HT1080 (cell line): Measurements from ENCODE around the gene COL4A2. TPM values are rescaled to one million over a fixed set of nuclear protein-coding genes. Genes with fewer than 3 reads are reported as not detected.

ENCODE experiments used
- DNase-seq: peaks from one replicate; pipeline ENCODE4 v3.0.0-alpha.2; 2015; ENCODE audit warnings: low read depth
- total RNA-seq: library from RNA; depleted of rRNA; stranded (reverse); fragments of >200 nt; shearing (Covaris generic); gene quantifications from 2 replicates; pipeline ENCODE4 v1.2.3, GENCODE V29; 2014

COL4A2 gene
- total RNA-seq, 1 experiment from 2014 or later = 219 TPM

DNA sequence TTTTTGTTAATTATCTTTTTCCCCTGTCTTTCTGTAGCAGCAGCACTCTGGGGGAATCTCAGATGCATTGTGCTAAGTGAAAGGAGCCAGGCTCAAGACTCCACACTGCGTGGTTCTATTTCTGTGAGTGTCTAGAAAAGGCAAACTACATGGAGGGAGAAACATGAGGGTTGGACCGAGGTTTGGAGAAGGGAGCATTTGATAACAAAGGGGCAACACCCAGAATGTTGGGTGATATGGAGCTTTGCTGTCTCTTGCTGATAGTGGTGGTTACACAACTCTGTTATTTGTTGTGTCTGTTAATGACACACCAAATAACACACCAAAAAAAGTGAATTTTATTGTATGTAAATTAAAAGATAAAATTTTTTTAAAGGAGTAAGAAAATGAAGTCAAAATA is 107.8 kb downstream of the COL4A2 start:
- DNase-seq = no peak

GRCh38 chr13:110415669-110416068 is 108.6 kb downstream of the COL4A2 start:
- DNase-seq = peak; percentile 60

- no peak for DNase-seq
Observed at GRCh38 chr13:110416131-110417025, 109.3 kb downstream of the COL4A2 start.

- DNase-seq = no peak
Observed at GRCh38 chr13:110418944-110419343, 111.9 kb downstream of the COL4A2 start.

DNA sequence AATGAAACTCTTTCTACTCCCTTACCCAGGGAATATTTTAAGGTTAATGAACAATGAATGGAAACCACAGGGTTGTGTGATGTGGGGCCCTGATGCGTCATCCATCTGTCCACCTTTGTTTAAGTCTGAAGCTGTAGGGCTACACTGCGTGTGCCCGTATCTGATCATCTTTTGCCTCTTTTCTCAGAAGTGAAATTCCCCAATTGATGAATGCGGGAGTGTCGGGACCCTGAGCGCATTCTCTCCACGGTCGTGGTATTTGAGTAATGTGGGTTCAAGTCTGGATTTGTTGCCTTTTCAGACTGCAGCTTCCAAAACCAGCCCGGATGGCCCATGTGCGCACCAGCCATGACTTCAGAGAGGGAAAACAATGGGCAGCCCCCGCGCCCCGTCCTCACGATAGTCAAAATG is 112.3 kb downstream of the COL4A2 start:
- DNase-seq = no peak

DNA sequence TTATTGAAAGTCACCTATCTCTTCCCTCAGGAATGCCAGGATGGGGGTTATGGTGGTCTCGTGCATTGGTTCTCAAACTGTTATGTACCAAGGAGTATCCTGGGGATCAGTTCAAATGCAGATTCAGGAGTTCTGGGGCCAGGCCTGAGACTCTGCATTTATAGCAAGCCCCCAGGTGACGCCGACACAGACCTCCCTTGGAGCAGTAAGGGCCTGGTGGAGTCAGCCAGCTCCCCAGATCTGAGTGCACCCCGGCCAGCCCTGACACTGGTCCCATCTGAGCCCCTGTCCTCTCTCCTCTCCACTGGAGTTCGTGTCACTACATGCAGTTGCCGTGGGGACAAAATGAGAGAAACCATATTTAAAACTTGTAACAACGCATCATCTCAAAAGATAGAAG is 112.9 kb downstream of the COL4A2 start:
- no peak for DNase-seq

- no peak for DNase-seq
Observed at GRCh38 chr13:110420626-110421025, 113.5 kb downstream of the COL4A2 start.

DNA sequence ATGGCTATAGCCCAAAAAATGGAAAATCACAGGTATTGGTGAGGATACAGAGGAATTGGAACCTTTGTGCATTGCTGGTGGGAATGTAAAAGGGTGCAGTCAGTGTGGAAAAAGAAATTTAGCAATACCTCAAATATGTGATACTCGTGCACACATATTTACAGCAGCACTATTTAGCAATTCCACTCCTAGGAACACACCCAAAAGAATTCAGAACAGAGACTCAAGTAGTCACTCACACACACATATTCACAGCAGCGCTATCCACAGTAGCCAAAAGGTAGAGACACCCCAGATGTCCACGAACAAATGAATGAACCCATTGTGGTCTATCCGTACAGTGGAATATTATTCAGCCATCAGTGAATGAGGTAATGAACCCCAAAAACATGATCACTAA is 114.0 kb downstream of the COL4A2 start:
- no peak for DNase-seq

DNA sequence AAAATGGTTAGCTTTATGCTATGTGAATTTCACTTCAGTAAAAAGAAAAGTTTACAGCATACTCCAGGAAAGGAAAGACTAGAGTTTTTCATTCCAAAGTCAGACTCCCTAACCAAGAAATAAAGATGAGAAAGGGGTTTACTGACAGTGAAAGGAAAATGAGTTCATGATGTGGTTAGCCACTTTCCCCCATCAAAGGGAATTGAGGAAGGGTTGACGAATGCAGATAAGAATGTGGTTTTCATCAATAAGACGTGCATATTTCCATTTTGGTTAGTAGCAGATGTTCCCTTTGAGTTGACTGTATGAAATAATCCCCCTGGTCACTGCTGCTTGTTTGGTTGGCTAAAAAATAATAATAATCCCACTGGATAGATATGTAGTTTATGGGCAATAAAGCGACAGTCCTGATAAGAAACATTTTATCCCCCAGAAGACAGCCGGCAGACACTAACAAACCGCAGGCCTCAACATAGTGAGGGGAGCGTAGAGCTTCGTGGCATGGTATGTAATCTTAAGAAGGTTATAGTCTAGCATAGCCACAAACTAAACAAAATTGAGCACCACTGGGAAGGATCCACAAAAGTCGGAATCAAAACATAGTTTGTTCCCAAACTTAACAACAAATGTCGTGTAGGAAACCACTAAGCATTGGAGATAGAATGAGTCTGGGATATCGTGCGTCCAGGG is 114.8 kb downstream of the COL4A2 start:
- DNase-seq = peak; percentile 75

DNA sequence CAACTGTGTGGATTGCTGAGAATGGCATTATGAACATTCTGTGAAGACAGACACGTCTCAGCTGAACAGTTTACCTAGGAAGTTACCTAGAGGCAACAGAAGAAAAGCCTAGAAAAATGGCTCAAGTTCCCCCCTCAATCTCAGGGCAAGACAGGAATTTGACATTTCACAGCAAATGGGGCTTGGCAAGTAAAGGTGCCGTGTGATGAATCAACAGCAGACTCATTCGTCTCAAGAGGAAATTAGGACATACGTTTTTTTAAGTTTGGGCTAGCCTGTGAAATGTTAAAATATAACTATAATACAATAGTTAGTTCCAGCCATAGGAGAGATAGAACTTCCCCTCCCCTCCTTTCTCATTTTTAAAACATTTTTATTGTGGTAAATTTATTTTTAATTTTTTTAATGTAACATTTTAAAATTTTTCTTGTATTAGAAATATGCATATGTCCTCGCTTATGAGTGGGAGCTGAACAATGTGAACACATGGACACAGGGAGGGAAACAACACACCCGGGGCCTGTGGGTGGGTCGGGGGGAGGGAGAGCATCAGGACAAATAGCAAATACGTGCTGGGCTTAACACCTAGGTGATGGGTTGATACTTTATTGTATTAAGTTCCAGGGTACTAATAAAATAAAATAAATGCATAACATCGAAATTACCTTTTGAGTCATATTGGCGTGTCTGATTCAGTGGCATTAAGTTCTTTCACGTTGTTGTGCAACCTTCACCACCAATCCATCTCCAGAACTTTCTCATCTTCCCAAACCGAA is 116.0 kb downstream of the COL4A2 start:
- peak; percentile 36 for DNase-seq

DNA sequence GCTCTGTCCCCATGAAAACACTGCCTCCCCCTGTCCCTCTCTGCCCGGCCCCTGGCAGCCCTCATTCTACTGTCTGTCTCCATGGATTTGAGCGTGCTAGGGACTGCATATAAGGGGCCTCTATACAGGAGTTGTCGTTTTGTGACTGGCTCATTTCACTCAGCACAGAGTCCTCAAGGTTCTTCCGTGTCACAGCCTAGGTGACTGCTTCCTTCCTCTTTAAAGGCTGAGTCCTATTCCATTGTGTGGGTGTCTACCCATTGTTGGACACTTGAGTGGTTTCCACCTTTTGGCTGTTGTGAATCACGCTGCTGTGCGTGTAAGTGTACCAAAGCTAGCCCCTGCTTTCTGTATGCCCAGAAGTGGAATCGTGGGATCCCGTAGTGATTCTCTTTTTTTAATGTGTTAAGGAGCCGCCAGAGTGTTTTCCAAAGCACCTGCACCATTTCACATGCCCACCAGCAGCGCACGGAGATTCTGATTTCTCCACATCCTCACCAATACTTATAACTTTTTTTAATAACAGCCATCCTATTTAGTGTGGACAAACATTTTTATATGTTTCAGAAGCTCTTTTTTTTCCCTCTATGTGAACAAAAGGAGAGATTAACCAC is 116.7 kb downstream of the COL4A2 start:
- no peak for DNase-seq

DNA sequence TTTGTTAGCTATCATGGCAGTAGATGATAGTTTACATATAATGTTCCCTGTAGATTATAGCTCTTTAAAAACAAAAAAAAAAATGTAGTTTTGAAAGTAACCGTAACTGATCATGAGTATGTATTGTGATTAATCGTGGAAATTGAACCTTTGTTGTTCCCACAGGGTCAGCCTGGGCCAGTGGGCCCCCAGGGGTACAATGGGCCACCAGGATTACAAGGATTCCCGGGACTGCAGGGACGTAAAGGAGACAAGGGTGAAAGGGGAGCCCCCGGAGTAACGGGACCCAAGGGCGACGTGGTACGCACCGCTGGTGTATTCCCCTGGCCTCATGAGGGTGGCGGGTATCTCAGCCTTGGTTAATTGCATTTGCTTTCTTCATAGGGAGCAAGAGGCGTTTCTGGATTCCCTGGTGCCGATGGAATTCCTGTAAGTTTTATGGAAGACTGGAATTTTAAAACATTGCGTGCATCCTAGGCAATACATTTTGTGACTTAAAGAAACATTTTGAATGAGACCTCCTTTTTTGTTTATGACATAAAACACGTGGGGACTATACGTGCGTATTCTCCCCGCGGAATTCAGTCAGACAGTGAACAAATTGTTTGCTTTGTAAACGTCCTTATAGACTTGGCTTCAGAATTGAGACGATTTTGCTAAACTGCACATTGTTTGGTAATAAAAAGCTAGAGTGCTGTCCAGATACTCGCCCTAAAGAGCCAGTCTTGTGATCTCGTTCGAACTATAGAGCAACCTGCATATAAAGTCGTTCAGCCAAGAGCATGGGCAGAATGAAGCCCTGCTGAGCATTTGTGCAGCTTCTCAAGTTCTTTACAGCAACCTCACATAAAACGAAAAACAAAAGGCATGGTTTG is 117.7 kb downstream of the COL4A2 start:
- no peak for DNase-seq

- no peak for DNase-seq
Observed at GRCh38 chr13:110425444-110425780, 118.3 kb downstream of the COL4A2 start.

- no peak for DNase-seq
Observed at GRCh38 chr13:110426735-110427134, 119.7 kb downstream of the COL4A2 start.

DNA sequence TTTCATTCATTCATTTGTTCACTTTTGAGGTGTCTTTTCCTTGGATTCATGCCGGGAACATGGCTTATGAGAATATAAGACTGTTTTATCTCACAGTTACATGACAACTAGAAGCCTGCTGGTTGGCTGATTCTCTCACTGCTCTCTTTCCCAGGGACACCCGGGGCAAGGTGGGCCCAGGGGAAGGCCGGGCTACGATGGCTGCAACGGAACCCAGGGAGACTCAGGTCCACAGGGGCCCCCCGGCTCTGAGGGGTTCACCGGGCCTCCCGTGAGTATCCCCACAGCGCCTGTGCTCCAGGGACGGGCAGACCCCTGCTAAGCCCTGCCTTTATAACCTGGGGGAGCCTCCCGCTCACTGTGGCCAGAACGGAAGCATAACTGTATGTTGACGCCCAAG is 121.2 kb downstream of the COL4A2 start:
- no peak for DNase-seq

DNA sequence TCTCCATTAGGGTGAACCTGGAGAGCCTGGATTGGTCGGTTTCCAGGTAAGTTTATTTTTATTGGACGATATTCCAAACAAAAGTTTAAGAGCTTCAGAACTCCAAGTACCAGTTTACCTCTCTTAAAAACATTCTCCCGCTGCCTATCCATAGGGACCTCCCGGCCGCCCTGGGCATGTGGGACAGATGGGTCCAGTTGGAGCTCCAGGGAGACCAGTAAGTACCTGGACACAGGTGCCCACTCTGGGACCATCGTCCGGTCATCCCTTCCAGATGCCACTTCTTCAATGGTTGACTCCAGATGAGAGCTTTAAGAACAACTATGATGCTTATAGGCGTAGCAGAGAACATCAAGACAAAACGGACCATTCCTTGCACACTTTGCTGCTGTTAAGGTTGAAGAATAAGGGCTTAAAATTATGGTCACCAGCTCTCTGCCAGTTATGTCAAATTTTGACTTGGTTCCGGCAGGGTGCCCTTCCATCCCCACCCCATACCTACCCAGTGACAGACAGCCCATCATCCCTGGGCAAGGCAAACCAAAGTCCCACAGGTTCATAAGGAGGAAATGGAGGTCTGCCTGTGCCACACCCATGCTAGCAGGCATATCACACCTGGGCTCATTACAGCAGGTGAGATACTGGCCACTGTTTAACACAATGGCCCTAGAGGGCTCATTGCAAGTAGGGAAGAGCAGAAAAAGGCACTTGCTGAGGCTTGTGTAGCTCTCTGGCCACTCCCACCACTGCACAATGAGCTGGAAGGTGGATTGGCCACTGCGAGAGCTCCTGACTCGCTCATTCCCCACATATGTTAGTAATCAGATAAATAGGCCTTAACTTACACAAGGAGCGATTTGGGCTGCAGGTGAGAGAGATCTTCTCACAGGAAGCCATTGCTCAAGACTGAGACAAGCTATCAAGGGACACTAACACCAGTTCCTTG is 123.6 kb downstream of the COL4A2 start:
- no peak for DNase-seq

- DNase-seq = no peak
Observed at GRCh38 chr13:110431425-110432294, 124.6 kb downstream of the COL4A2 start.

DNA sequence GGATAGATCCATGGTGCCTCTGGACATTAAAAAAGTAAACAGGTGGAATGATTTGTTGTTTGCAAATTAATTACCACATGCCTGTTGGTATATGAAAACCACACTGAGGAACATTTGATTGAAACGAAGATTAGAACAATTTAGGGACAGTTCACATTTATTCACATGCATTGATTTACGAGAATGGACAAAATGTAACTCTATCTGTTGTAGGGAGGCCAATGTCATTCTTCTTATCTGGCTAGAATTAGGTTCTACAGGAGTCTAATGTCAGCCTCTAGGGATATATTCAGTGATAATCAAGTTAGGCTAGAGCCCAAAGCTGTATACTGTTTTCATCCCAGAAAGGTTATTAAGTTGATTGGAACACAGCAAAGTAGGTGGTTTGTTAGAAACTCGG is 125.4 kb downstream of the COL4A2 start:
- DNase-seq = no peak
